AG04450 (cell line): ENCODE results near the gene WNK2. TPM values are rescaled to one million over a fixed set of nuclear protein-coding genes. Genes with fewer than 3 reads are reported as not detected.

Experiments used
- CTCF ChIA-PET: fragments of 300-600, 350-600 bp; formaldehyde crosslinking; extraction: SDS; loops from one replicate; lab custom pipeline; 2022; ENCODE audit warnings: antibody characterized with exemption, inconsistent platforms; lab: Charles Lee
- POLR2A ChIA-PET: fragments of 350-600 bp; formaldehyde crosslinking; extraction: SDS; loops from one replicate; lab custom pipeline; 2021; ENCODE audit warnings: antibody characterized with exemption, inconsistent platforms; lab: Yijun Ruan, JAX
- DNase-seq: peaks from one replicate; pipeline ENCODE4 v3.0.0-alpha.2; 2011; ENCODE audit warnings: low read depth, low spot score
- H3K27ac ChIP-seq: one replicate; pipeline ENCODE4 v1.5.1; 2012; ENCODE audit warnings: low read depth, low read length, control low read depth
- H3K27me3 ChIP-seq: one replicate; pipeline ENCODE4 v1.6.0; 2012; ENCODE audit warnings: low read length; ENCODE audit not compliant: control insufficient read depth, insufficient read depth
- H3K4me3 ChIP-seq: 2 replicates; pipeline ENCODE4 v1.5.1; 2011; ENCODE audit warnings: mild to moderate bottlenecking, low read depth, low read length, control low read depth
- H3K9me3 ChIP-seq: 2 replicates; pipeline ENCODE4 v1.5.1; 2012; ENCODE audit warnings: low read length; ENCODE audit not compliant: control insufficient read depth, insufficient read depth
- CTCF ChIP-seq: IDR thresholded peaks from 2 replicates; pipeline ENCODE4 v1.5.1; 2011; ENCODE audit warnings: low read depth, low read length, control low read depth, inconsistent platforms
- polyA plus RNA-seq: library from polyadenylated mRNA; depleted of rRNA; stranded (reverse); fragments of >200 nt; gene quantifications from 2 replicates; pipeline ENCODE4 v1.2.3, GENCODE V29; 2011

Gene WNK2
- polyA plus RNA-seq, 1 experiment = not detected

- no peak overlapping the region for H3K27ac ChIP-seq
- ChIA-PET POLR2A (no interaction called here), CTCF (no interaction called here)
- TF ChIP-seq CTCF = no peak
- H3K27me3 ChIP-seq = peaks cover 10% of the 10 kb centered on the region
- DNase-seq = no peak
- H3K9me3 ChIP-seq = no peaks in the 10 kb centered on the region
- no peak overlapping the region for H3K4me3 ChIP-seq
Observed at GRCh38 chr9:93257808-93258331, 73.9 kb downstream of the WNK2 start.

- CTCF ChIA-PET = no interaction called here
Observed at GRCh38 chr9:93258419-93258817, 74.5 kb downstream of the WNK2 start.

GRCh38 chr9:93258818-93259489 is 75.0 kb downstream of the WNK2 start:
- no peak for DNase-seq
- no peak for TF ChIP-seq CTCF
- H3K27ac ChIP-seq = no peak overlapping the region
- H3K9me3 ChIP-seq = no peaks in the 10 kb centered on the region
- CTCF ChIA-PET = no interaction called here
- H3K4me3 ChIP-seq = no peak overlapping the region
- POLR2A ChIA-PET = no interaction called here
- H3K27me3 ChIP-seq = peaks cover 8% of the 10 kb centered on the region

More at GRCh38 chr9:93258419-93258817, 74.5 kb downstream of the WNK2 start:
- H3K4me3 ChIP-seq = no peak overlapping the region
- H3K9me3 ChIP-seq = no peaks in the 10 kb centered on the region
- no peak overlapping the region for H3K27ac ChIP-seq
- no peak for TF ChIP-seq CTCF
- DNase-seq = no peak
- peaks cover 8% of the 10 kb centered on the region for H3K27me3 ChIP-seq
- POLR2A ChIA-PET = no interaction called here

- ChIA-PET POLR2A (no interaction called here), CTCF (no interaction called here)
Observed at GRCh38 chr9:93259490-93260262, 75.7 kb downstream of the WNK2 start.

More at GRCh38 chr9:93259490-93260262, 75.7 kb downstream of the WNK2 start:
- Histone ChIP-seq H3K4me3 (no peak overlapping the region), H3K9me3 (no peaks in the 10 kb centered on the region), H3K27me3 (peaks cover 8% of the 10 kb centered on the region), H3K27ac (no peak overlapping the region)
- TF ChIP-seq CTCF = no peak
- no peak for DNase-seq
